ENCODE data around the gene TRIM65. TPM values are rescaled to one million over a fixed set of nuclear protein-coding genes. Genes with fewer than 3 reads are reported as not detected.

TRIM65 gene
- total and polyA plus RNA-seq, 2 of the 13 experiments (the other 11 are each of a cell fraction or from before 2014, with no cell fraction given), result 10.3 to 22.4 TPM

GRCh38 chr17:75904749-75905521 is 8.2 kb upstream of the TRIM65 start, which contains the start of gene MRPL38 (continued):
- TF ChIP-seq ZNF275 (CRISPR knock-in tag; IDR thresholded peaks at IDR 0.05; ENCODE audit: borderline replicate concordance) (peak; percentile 99), ZNF18 (CRISPR knock-in tag; IDR thresholded peaks at IDR 0.05; ENCODE audit: insufficient replicate concordance) (peak; percentile 75), NAIF1 (CRISPR knock-in tag; IDR thresholded peaks at IDR 0.05; ENCODE audit: borderline replicate concordance) (0 out of 2 replicates have a peak, but pooled peaks have one; percentile 60)

- no peak overlapping the region for H3K9ac ChIP-seq (ENCODE audit: insufficient read depth, low read depth, low read length)
- peaks cover 38% of the 10 kb centered on the region for H3K4me1 ChIP-seq (ENCODE audit: insufficient read depth, low read length)
- no peak for FAIRE-seq
- no peak for ATAC-seq
- ChIA-PET CTCF (ENCODE audit: low intra/inter-chr PET ratio, low total read pairs) (no interaction called here), POLR2A (interaction anchor here (0.5 to 7.7 kb wide), 5 partner anchors 10 to 101 kb away, joined by 4 to 95 read pairs (median 55); partner anchors contain the start of genes TRIM47 and WBP2)
- H3K9me3 ChIP-seq (ENCODE audit: low read length), result no peaks in the 10 kb centered on the region
- WGBS (ENCODE audit: low lambda C conversion rate), result 97% methylated on average over 6 of the region's 6 CpGs
- H3K27ac ChIP-seq (ENCODE audit: extremely low read length, insufficient read depth, low read length), result no peak overlapping the region
- no peak overlapping the region for H2AFZ ChIP-seq (ENCODE audit: low read length)
- BruUV-seq (replicated peaks), result no TSS peak
- H3K4me3 ChIP-seq (replicated peaks in 1 of 3; ENCODE audit: insufficient read depth in 1 of 3, low read depth in 2 of 3, low read length in 3 of 3), result no peak overlapping the region
- H3K36me3 ChIP-seq (replicated peaks in 1 of 2; ENCODE audit: control insufficient read depth in 1 of 2, insufficient read depth in 2 of 2, low read length in 2 of 2), result peaks cover 28 to 53% of the 10 kb centered on the region in 2 experiments
- H4K20me1 ChIP-seq (ENCODE audit: insufficient read depth, low read length), result no peaks in the 10 kb centered on the region
- TF ChIP-seq TFAP4 (IDR thresholded peaks at IDR 0.05; ENCODE audit: borderline replicate concordance, low read depth) (no peak), ZFP91 (CRISPR knock-in tag; IDR thresholded peaks at IDR 0.05; ENCODE audit: borderline replicate concordance) (0 out of 2 replicates have a peak, but pooled peaks have one; percentile 9)
- DNase-seq (ENCODE audit: low spot score), result no peak
- in situ Hi-C loops (cut with HindIII; ENCODE audit: extremely low pct_ligation_motif_present, low pct_unique_long_range_greater_than_20kb) (no loop called here), intact Hi-C loops (cut with micrococcal nuclease; ENCODE audit: unreplicated experiment) (no loop called here)
- no peaks in the 10 kb centered on the region; a peak in 1 of 5 replicates for H3K27me3 ChIP-seq (ENCODE audit: control insufficient read depth in 1 of 2, insufficient read depth in 2 of 2, low read length in 2 of 2)
- peaks cover 19% of the 10 kb centered on the region for H3K79me2 ChIP-seq (ENCODE audit: insufficient read depth, low read length)
- no peak overlapping the region for H3K4me2 ChIP-seq (ENCODE audit: low read depth, low read length)
Observed at GRCh38 chr17:75902406-75902805, 5.7 kb upstream of the TRIM65 start.

All from HepG2 (cell line).